B cell (primary cell): ENCODE data around the gene IL17REL. TPM values are rescaled to one million over a fixed set of nuclear protein-coding genes. Genes with fewer than 3 reads are reported as not detected.

Experiments
- ATAC-seq: fragments of 200-7000 bp; cut with Tn5 transposase; one replicate; pipeline ENCODE4 v1.10.0; 2021; ENCODE audit warnings: low read depth, mild to moderate bottlenecking, moderate number of reproducible peaks, moderate library complexity
- CTCF ChIA-PET: fragments of 350-600 bp; sonication (Branson Sonifier 250); formaldehyde crosslinking; loops from one replicate; lab custom pipeline; 2021; ENCODE audit warnings: antibody characterized with exemption, inconsistent platforms; lab: Charles Lee
- POLR2A ChIA-PET: fragments of 350-600 bp; sonication (Branson Sonifier 250); formaldehyde crosslinking; loops from one replicate; lab custom pipeline; 2021; ENCODE audit warnings: antibody characterized with exemption; lab: Charles Lee
- DNase-seq: peaks from one replicate; pipeline ENCODE4 v3.0.0; 2013
- H2AFZ ChIP-seq: 2 replicates; pipeline ENCODE4 v1.6.1; 2012; ENCODE audit warnings: mild to moderate bottlenecking, low read depth, low read length; ENCODE audit not compliant: insufficient read depth, poor library complexity, severe bottlenecking
- H3K27ac ChIP-seq, 2 donors: 1 replicate in 1 of 2; 2 replicates in 1 of 2; pipeline ENCODE4 v1.5.1; 2012 to 2013; ENCODE audit warnings: low read length in 2 of 2, mild to moderate bottlenecking in 2 of 2, moderate library complexity in 1 of 2
- H3K27me3 ChIP-seq, 4 experiments: fragments of 200-600 bp in 1 of 4; sonication (generic) in 1 of 4; replicated peaks in 1 of 4; 1 replicate in 2 of 4; 2 replicates in 2 of 4; pipeline versions ENCODE4 v1.6.1 to v1.7.0; 2013 to 2016; ENCODE audit warnings: low read length in 3 of 4, mild to moderate bottlenecking in 2 of 4, mixed read lengths in 1 of 4, moderate library complexity in 1 of 4; ENCODE audit not compliant: insufficient read depth in 4 of 4, control insufficient read depth in 3 of 4; ENCODE audit errors: control extremely low read depth in 1 of 4
- H3K36me3 ChIP-seq, 2 experiments: replicated peaks in 1 of 2; 1 replicate in 1 of 2; 2 replicates in 1 of 2; pipeline versions ENCODE4 v1.6.1 to v1.7.1; 2013; ENCODE audit warnings: low read length in 1 of 2; ENCODE audit not compliant: insufficient read depth in 2 of 2, control insufficient read depth in 1 of 2; ENCODE audit errors: control extremely low read depth in 1 of 2, extremely low read depth in 1 of 2
- H3K4me1 ChIP-seq, 2 donors: fragments of 200-600 bp in 1 of 2; sonication (generic) in 1 of 2; 1 replicate in 1 of 2; 2 replicates in 1 of 2; pipeline versions ENCODE4 v1.5.1 to v1.6.1; 2013 to 2017; ENCODE audit warnings: low read length in 2 of 2; ENCODE audit not compliant: control insufficient read depth in 2 of 2, insufficient read depth in 2 of 2
- H3K4me2 ChIP-seq: replicated peaks from 2 replicates; pipeline ENCODE3; 2012; ENCODE audit warnings: mild to moderate bottlenecking, low read depth, low read length; ENCODE audit not compliant: poor library complexity, severe bottlenecking
- H3K4me3 ChIP-seq, 5 experiments: fragments of 200-600 bp in 1 of 5; sonication (generic) in 1 of 5; 1 replicate in 3 of 5; 2 replicates in 2 of 5; pipeline versions ENCODE4 v1.5.1 to v1.7.0; 2011 to 2016; ENCODE audit warnings: low read length in 4 of 5, mild to moderate bottlenecking in 4 of 5, low read depth in 2 of 5, control low read depth in 1 of 5, moderate library complexity in 1 of 5; ENCODE audit not compliant: insufficient read depth in 1 of 5; ENCODE audit errors: control extremely low read depth in 1 of 5, extremely low read depth in 1 of 5
- H3K79me2 ChIP-seq: fragments of 200-600 bp; sonication (generic); one replicate; pipeline ENCODE4 v1.6.0; 2016; ENCODE audit warnings: low read length; ENCODE audit not compliant: control insufficient read depth, insufficient read depth
- H3K9ac ChIP-seq: fragments of 200-600 bp; sonication (generic); 2 replicates; pipeline ENCODE4 v1.6.1; 2017; ENCODE audit warnings: mild to moderate bottlenecking, low read length, moderate library complexity
- H3K9me3 ChIP-seq, 3 donors: one replicate each; pipeline versions ENCODE4 v1.6.1 to v1.7.1; 2013; ENCODE audit warnings: low read length in 2 of 3; ENCODE audit not compliant: control insufficient read depth in 2 of 3, insufficient read depth in 1 of 3; ENCODE audit errors: control extremely low read depth in 1 of 3
- H4K20me1 ChIP-seq: 2 replicates; pipeline ENCODE4 v1.6.0; 2012; ENCODE audit warnings: mild to moderate bottlenecking, low read length; ENCODE audit not compliant: insufficient read depth, control insufficient read depth, poor library complexity, severe bottlenecking
- H3K27ac Mint-ChIP-seq: one replicate; pipeline ENCODE4 v1.8.0; 2021; ENCODE audit warnings: mixed read lengths
- H3K27me3 Mint-ChIP-seq: one replicate; pipeline ENCODE4 v1.8.0; 2021; ENCODE audit warnings: mixed read lengths
- H3K4me1 Mint-ChIP-seq: one replicate; pipeline ENCODE4 v1.8.0; 2021; ENCODE audit warnings: mixed read lengths
- H3K4me3 Mint-ChIP-seq: one replicate; pipeline ENCODE4 v1.8.0; 2021; ENCODE audit warnings: mixed read lengths
- H3K9me3 Mint-ChIP-seq: one replicate; pipeline ENCODE4 v1.8.0; 2022; ENCODE audit warnings: mixed read lengths; ENCODE audit not compliant: insufficient read depth
- CTCF ChIP-seq: fragments of 200-600 bp; IDR thresholded peaks from one replicate; pipeline ENCODE4 v1.8.0; 2022; ENCODE audit warnings: antibody characterized with exemption, mild to moderate bottlenecking
- EZH2 ChIP-seq: IDR thresholded peaks from 2 replicates; pipeline ENCODE4 v1.6.1; 2012; ENCODE audit warnings: borderline replicate concordance, low read depth, mild to moderate bottlenecking, moderate library complexity, low read length; ENCODE audit not compliant: insufficient read depth, poor library complexity, severe bottlenecking
- WGBS: methylation state at CpG from one replicate; pipeline ENCODE4 v1.1.5; 2013; ENCODE audit warnings: missing lambda C conversion rate; ENCODE audit not compliant: insufficient coverage; 5-methylcytosine and 5-hydroxymethylcytosine counted together
- intact Hi-C: fragments of 100-400 bp; cut with micrococcal nuclease; formaldehyde crosslinking; loops from one replicate; pipeline ENCODE4 v1.10.0; 2022
- polyA plus RNA-seq: library from polyadenylated mRNA; depleted of rRNA; stranded (reverse); fragments of >200 nt; gene quantifications from 2 replicates; pipeline ENCODE4 v1.2.3, GENCODE V29; 2012
- total RNA-seq, 2 donors: library from RNA; stranded (reverse); fragments of 120-200 nt in 1 of 2; gene quantifications; 1 replicate in 1 of 2; 2 replicates in 1 of 2; pipeline versions ENCODE4 v1.2.3 to v1.2.4, GENCODE V29; 2013 to 2022

The IL17REL gene
- total and polyA plus RNA-seq, 2 donors (not counting 1 experiment from before 2014, with no cell fraction given), result 0.09 to 0.10 TPM

- ATAC-seq (no peak), DNase-seq (peak; percentile 34)
- ChIA-PET POLR2A (interaction anchor here (1.0 kb wide), 1 partner anchor 13 kb away, joined by 3 read pairs; no protein-coding TSS in a partner anchor), CTCF (interaction anchor here (0.7 to 1.2 kb wide), 3 partner anchors 13 to 18 kb away, joined by 3 to 5 read pairs (median 4); no protein-coding TSS in a partner anchor)
- no peaks in the 10 kb centered on the region for H3K9me3 Mint-ChIP-seq
- Histone ChIP-seq H4K20me1 (no peaks in the 10 kb centered on the region), H3K9ac (no peak overlapping the region), H3K4me3 (no peak overlapping the region), H3K27me3 (peaks cover 0 to 36% (median 13%) of the 10 kb centered on the region in 4 experiments), H3K36me3 (no peaks in the 10 kb centered on the region), H3K9me3 (peaks cover 0 to 6% (median 0%) of the 10 kb centered on the region in 3 donors), H2AFZ (no peak overlapping the region), H3K27ac (no peak overlapping the region), H3K4me2 (peak overlapping the region; percentile 84), H3K79me2 (no peaks in the 10 kb centered on the region), H3K4me1 (peaks cover 62 to 67% of the 10 kb centered on the region in 2 donors)
- no peak overlapping the region for H3K27ac Mint-ChIP-seq
- 68% methylated on average over 16 of the region's 16 CpGs for WGBS
- peaks cover 2% of the 10 kb centered on the region for H3K27me3 Mint-ChIP-seq
- TF ChIP-seq CTCF (no peak), EZH2 (no peak)
- H3K4me3 Mint-ChIP-seq, result peak overlapping the region; percentile 57
- intact Hi-C loops, result no loop called here
- peaks cover 58% of the 10 kb centered on the region for H3K4me1 Mint-ChIP-seq
These were observed 1.5 kb upstream of the IL17REL start for GRCh38 chr22:50014053-50014501.

- peaks cover 37% of the 10 kb centered on the region for H3K4me1 Mint-ChIP-seq
- peak overlapping the region; percentile 64 for H2AFZ ChIP-seq
- intact Hi-C loops, result no loop called here
- H3K4me2 ChIP-seq, result peak overlapping the region; percentile 93
- peak overlapping the region; percentile 57 for H3K9ac ChIP-seq
- ChIA-PET POLR2A (no interaction called here), CTCF (interaction anchor here (1.2 to 2.3 kb wide), 2 partner anchors 18 to 81 kb away, joined by 4 to 6 read pairs; no protein-coding TSS in a partner anchor)
- peaks cover 0 to 31% (median 13%) of the 10 kb centered on the region in 4 experiments for H3K27me3 ChIP-seq
- TF ChIP-seq CTCF, result no peak
- no peak for TF ChIP-seq EZH2
- DNase-seq, result peak; percentile 55
- H3K79me2 ChIP-seq, result no peaks in the 10 kb centered on the region
- peak overlapping the region; percentile 84 for H3K27ac Mint-ChIP-seq
- no peaks in the 10 kb centered on the region for H3K36me3 ChIP-seq
- 63% methylated on average over 18 of the region's 18 CpGs for WGBS
- H3K4me1 ChIP-seq, result peaks cover 46 to 51% of the 10 kb centered on the region in 2 donors
- ATAC-seq, result no peak
- H3K4me3 ChIP-seq, result peak overlapping the region in 2 of 5 experiments; percentile 20 to 56
- H3K27me3 Mint-ChIP-seq, result no peaks in the 10 kb centered on the region
- peaks cover 0 to 2% (median 0%) of the 10 kb centered on the region in 3 donors for H3K9me3 ChIP-seq
- no peaks in the 10 kb centered on the region for H3K9me3 Mint-ChIP-seq
- no peaks in the 10 kb centered on the region for H4K20me1 ChIP-seq
- H3K27ac ChIP-seq, result no peak overlapping the region
- H3K4me3 Mint-ChIP-seq, result peak overlapping the region; percentile 82
These were observed 936 bp downstream of the IL17REL start for GRCh38 chr22:50011447-50012210.
